ENCODE measurements around the gene GLOD5.
"Not testable (repeated sequence)": the region's sequence is repeated elsewhere in the genome, so short reads cannot be mapped to it uniquely, and the experiment has no call there.

Gene GLOD5

GRCh38 chrX:48794911-48795515, 33.5 kb downstream of the GLOD5 start:
- DNase-seq, result no peak

DNA sequence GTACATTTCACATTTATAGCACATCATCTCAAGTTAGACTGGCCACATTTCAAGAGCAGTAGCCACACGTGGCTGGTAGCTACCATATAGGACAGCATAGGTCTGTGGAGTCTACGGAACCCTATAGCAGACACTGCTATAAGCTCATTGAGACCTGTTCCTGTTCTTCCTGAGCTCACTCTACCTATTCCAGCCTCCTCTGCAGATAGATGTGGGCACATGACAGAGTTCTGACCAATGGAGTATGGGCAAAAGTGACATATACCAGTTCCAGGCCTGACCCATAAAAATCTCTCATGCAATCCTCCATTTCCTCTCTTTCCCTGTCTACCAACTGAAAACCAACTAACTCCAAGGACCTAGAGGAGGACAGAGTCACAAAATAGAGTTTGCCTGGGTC, 36.8 kb downstream of the GLOD5 start:
- DNase-seq, result no peak

DNA sequence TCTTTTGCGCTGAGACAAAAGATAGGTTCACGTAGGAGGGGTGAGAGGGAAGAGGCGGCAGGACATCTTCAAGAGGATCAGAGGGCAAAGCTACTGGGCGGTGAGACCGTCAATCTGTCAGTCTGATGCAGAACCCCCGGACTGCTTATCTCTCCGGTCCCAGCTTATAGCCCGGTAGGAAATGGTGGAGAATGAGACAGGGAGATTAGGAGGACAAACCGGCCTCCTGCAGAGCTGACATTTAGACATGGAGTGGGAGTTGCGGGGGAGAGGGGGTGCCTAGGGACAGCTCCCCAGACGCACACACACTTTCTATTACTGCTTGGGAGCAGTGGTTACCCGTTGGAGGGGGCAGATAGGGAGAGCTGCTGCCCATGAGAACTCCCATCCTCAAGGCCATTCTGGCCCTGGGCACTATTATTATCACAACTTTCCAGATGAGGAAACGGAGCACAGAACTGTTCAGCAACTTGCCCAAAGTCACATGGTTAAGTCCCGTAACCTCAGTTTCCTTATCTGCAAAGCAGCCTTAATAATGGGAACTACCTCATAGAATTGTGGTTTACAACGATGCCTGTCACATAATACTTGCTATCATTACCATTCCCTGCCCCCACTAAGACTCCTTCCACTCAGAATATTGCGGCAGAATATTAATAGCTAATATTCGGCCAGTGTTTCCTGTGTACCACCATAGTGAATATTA, 39.2 kb downstream of the GLOD5 start:
- no peak for DNase-seq

GRCh38 chrX:48801280-48802088, 39.9 kb downstream of the GLOD5 start, which contains the start of gene HDAC6:
Gene HDAC6 (plus strand): TSS chrX:48802067. CDS start chrX:48802693, 626 bp downstream.
- peak; percentile 95 for DNase-seq

GRCh38 chrX:48802089-48802904, 40.8 kb downstream of the GLOD5 start:
- peak; percentile 68 for DNase-seq

DNA sequence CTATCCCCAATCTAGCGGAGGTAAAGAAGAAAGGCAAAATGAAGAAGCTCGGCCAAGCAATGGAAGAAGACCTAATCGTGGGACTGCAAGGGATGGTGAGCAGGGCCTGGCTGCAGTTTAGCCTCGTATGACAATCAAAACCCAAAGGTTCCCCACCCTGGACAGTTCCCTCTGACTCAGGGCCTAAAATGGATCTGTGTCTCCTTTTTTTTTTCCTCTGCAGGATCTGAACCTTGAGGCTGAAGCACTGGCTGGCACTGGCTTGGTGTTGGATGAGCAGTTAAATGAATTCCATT, 41.3 kb downstream of the GLOD5 start:
- DNase-seq, result no peak

- DNase-seq, result no peak
Measured at GRCh38 chrX:48806081-48806480, 44.5 kb downstream of the GLOD5 start.

DNA sequence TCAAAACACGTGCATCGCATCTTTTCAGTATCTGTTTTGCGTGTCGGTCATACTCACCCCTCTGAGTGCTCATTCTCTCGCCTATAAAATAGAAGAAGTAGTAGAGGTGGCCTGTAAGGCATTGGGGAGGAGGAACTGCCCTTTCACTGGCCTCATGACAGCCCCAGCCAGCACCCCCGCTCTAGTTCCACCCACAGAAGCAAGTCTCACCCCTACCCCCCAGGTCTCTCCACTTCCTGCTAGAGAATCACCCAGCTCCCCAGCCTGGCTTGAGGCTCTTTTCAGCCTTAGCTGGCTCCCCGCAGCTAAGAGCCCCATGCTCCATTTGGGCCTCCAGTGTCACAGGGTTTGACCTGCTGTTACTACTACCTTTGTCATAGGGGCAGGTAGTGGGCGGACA, 52.1 kb downstream of the GLOD5 start:
- no peak for DNase-seq

DNA sequence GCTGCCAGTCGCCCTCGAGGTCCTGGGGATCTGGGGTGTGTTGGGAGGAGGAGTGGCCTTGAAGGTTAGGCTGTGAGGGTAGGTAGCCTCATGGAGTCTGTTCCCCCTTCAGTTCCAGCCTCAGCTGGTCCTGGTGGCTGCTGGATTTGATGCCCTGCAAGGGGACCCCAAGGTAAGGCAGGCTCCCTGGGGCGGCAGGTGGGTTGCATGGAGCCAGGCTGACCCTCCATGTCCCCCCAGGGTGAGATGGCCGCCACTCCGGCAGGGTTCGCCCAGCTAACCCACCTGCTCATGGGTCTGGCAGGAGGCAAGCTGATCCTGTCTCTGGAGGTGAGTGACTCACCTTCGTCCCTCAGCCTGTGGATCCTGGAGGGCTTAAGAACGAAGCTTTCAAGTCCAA, 53.2 kb downstream of the GLOD5 start:
- DNase-seq, result no peak

GRCh38 chrX:48815266-48815665, 53.7 kb downstream of the GLOD5 start:
- DNase-seq, result no peak

DNA sequence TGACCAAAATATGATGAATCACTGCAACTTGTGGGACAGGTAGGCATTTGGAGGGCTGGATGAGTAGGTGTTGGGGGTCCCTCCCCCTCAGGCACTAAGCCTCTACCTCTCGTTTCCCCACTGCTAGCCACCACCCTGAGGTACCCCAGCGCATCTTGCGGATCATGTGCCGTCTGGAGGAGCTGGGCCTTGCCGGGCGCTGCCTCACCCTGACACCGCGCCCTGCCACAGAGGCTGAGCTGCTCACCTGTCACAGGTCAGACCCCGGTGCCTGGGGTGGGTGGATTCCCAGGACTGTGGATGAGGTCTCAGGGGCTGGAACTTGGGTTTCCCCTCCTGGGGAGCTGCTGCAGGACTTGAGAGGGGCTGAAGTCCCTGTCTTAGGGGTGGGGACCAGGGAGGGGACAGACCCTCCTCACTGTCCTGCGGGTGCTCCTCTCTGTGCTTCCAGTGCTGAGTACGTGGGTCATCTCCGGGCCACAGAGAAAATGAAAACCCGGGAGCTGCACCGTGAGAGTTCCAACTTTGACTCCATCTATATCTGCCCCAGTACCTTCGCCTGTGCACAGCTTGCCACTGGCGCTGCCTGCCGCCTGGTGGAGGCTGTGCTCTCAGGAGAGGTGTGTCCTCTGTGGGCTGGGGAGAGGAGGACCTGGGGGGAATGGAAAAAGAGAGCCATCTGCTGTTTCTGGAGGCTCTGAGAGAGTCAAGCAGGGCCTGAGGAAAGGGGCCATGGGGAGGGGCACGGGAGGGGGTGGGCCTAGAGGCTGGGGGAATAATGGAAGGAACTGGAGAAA, 54.7 kb downstream of the GLOD5 start:
- DNase-seq, result no peak

DNA sequence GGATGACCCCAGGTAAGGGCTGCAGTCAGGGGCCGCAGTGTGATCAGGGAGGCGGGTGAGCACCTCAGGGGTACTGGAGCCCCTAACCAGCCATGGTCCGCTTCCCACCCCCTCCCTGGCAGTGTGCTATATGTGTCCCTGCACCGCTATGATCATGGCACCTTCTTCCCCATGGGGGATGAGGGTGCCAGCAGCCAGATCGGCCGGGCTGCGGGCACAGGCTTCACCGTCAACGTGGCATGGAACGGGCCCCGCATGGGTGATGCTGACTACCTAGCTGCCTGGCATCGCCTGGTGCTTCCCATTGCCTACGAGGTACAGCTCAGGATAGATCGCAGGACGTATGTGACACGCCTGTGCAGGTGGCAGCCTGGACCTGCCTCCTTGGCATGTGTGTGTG, 56.6 kb downstream of the GLOD5 start:
- DNase-seq, result no peak

GRCh38 chrX:48818866-48819265, 57.3 kb downstream of the GLOD5 start:
- DNase-seq, result no peak

- DNase-seq, result not testable (repeated sequence)
Measured at GRCh38 chrX:48819394-48819793, 57.8 kb downstream of the GLOD5 start.

DNA sequence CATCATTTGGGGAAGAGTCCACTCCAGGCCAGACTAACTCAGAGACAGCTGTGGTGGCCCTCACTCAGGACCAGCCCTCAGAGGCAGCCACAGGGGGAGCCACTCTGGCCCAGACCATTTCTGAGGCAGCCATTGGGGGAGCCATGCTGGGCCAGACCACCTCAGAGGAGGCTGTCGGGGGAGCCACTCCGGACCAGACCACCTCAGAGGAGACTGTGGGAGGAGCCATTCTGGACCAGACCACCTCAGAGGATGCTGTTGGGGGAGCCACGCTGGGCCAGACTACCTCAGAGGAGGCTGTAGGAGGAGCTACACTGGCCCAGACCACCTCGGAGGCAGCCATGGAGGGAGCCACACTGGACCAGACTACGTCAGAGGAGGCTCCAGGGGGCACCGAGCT, 61.5 kb downstream of the GLOD5 start:
- no peak for DNase-seq

All from NCI-H1436 (cell line).